OCI-LY1 (cell line): ENCODE measurements around the gene SERPINI1.
A peak's percentile ranks its signal among the peaks of the same experiment; 100 is the strongest.

Experiments
- H2AFZ ChIP-seq: fragments of 200-600 bp; sonication (generic), shearing (Covaris generic); 2 replicates; pipeline ENCODE4 v1.6.0; 2014; ENCODE audit warnings: antibody characterized with exemption, mild to moderate bottlenecking, low read length
- H3F3A ChIP-seq: fragments of 200-600 bp; sonication (generic), shearing (Covaris generic); 2 replicates; pipeline ENCODE4 v1.6.0; 2014; ENCODE audit warnings: mild to moderate bottlenecking, antibody characterized with exemption, low read length, moderate library complexity; ENCODE audit not compliant: insufficient read depth
- H3K27ac ChIP-seq: fragments of 200-600 bp; sonication (generic); 2 replicates; pipeline ENCODE4 v1.5.1; 2014; ENCODE audit warnings: low read length, mixed run types, mild to moderate bottlenecking, low read depth; ENCODE audit not compliant: poor library complexity, severe bottlenecking
- H3K27me3 ChIP-seq: fragments of 200-600 bp; sonication (generic); 2 replicates; pipeline ENCODE4 v1.6.0; 2014; ENCODE audit warnings: antibody characterized with exemption, mild to moderate bottlenecking, low read length, moderate library complexity; ENCODE audit not compliant: insufficient read depth
- H3K36me3 ChIP-seq: fragments of 200-600 bp; sonication (generic); 2 replicates; pipeline ENCODE4 v1.6.1; 2014; ENCODE audit warnings: mild to moderate bottlenecking, antibody characterized with exemption, low read length, moderate library complexity, mixed read lengths; ENCODE audit not compliant: insufficient read depth
- H3K4me1 ChIP-seq: fragments of 200-600 bp; sonication (generic); 2 replicates; pipeline ENCODE4 v1.5.1; 2014; ENCODE audit warnings: mild to moderate bottlenecking, low read length, moderate library complexity; ENCODE audit not compliant: insufficient read depth, severe bottlenecking
- H3K4me2 ChIP-seq: fragments of 200-600 bp; sonication (generic), shearing (Covaris generic); 2 replicates; pipeline ENCODE4 v1.6.1; 2014; ENCODE audit warnings: low read length
- H3K4me3 ChIP-seq: fragments of 200-600 bp; sonication (generic); 2 replicates; pipeline ENCODE4 v1.5.1; 2014; ENCODE audit warnings: low read length, low read depth, mild to moderate bottlenecking, mixed read lengths; ENCODE audit not compliant: poor library complexity, severe bottlenecking
- H3K79me2 ChIP-seq: fragments of 200-600 bp; shearing (Covaris generic); 2 replicates; pipeline ENCODE4 v1.6.1; 2016; ENCODE audit warnings: mixed run types, low read length, mixed read lengths; ENCODE audit not compliant: insufficient read depth
- H3K9ac ChIP-seq: fragments of 200-600 bp; sonication (generic), shearing (Covaris generic); 2 replicates; pipeline ENCODE4 v1.6.1; 2014; ENCODE audit warnings: mild to moderate bottlenecking, low read length, mixed read lengths
- H3K9me2 ChIP-seq: fragments of 200-600 bp; sonication (generic), shearing (Covaris generic); 2 replicates; pipeline ENCODE4 v1.6.1; 2014; ENCODE audit warnings: low read depth, mild to moderate bottlenecking, low read length, mixed read lengths
- H3K9me3 ChIP-seq: fragments of 200-600 bp; shearing (Covaris generic); 2 replicates; pipeline ENCODE4 v1.6.1; 2014; ENCODE audit warnings: low read length, mixed read lengths
- H4K20me1 ChIP-seq: fragments of 200-600 bp; sonication (generic), shearing (Covaris generic); 2 replicates; pipeline ENCODE4 v1.6.0; 2016; ENCODE audit warnings: mild to moderate bottlenecking, low read length; ENCODE audit not compliant: insufficient read depth
- EZH2 ChIP-seq: fragments of 200-600 bp; sonication (generic), shearing (Covaris generic); IDR thresholded peaks from 2 replicates; pipeline ENCODE4 v1.8.0; 2017; ENCODE audit warnings: borderline replicate concordance, mixed run types, mild to moderate bottlenecking, antibody characterized with exemption, low read length, moderate library complexity, mixed read lengths
- TF ChIP-seq, protein P1 (sequence below): fragments of 200-600 bp; sonication (generic), shearing (Covaris generic); IDR thresholded peaks from 2 replicates; pipeline ENCODE4 v1.5.1; 2017; ENCODE audit warnings: mild to moderate bottlenecking, antibody characterized with exemption, low read length, moderate library complexity, mixed read lengths

Gene SERPINI1, protein sequence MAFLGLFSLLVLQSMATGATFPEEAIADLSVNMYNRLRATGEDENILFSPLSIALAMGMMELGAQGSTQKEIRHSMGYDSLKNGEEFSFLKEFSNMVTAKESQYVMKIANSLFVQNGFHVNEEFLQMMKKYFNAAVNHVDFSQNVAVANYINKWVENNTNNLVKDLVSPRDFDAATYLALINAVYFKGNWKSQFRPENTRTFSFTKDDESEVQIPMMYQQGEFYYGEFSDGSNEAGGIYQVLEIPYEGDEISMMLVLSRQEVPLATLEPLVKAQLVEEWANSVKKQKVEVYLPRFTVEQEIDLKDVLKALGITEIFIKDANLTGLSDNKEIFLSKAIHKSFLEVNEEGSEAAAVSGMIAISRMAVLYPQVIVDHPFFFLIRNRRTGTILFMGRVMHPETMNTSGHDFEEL

DNA sequence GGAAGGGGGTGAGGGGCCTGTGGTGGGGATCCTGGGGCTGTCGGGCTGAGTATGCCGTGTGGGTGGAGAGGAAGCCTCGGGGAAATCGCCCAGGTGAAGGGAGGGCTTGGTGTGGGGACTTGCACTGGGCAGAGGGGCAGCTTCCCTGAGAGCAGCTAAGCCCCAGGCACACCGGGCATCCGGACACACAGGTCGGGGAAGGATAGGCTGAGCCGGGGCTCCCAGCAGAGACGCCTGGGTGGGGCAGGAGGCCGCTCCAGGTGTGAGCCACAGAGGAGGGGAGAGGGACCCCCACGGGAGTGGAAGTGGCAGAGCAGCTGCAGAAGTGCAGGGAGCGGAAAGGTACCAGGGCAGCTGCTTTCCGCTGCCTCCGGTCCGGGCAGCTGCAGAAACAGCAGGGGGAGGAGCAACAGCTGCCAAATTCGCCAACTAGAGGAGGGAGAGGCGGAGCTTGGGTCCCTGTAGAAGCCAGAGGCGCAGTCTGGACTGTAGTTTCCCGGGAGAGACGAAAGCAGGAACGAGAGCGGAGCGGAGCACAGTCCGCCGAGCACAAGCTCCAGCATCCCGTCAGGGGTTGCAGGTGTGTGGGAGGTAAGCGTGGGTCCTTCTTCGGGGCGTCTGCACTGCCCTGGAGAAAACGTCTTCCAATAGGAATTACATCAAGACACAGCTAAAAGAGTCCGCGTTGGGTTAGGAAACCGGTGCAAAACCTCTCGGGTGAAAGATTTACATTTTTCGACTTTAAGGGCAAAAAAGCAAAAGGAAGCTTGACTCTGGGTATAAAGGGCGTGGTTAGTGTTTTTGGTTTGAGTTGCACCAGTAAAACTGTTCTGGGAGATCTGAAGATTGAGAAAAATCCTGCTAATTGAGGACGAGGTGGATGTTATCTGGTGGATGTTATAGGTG, at the start of gene SERPINI1:
Gene SERPINI1 (plus strand): TSS at position 489 of the 906 bp plus-strand sequence. CDS start 53,408 bp downstream, outside the sequence.
- Histone ChIP-seq H3K27me3 (no peaks in the 10 kb centered on the region), H3K4me3 (peak within 1 kb of the TSS; percentile 88), H3K9ac (peak within 1 kb of the TSS; percentile 80), H3K4me2 (peak within 1 kb of the TSS; percentile 94), H3F3A (peaks cover 6% of the 10 kb centered on the region; the same call in 1 of the 2 replicates), H3K9me3 (no peaks in the 10 kb centered on the region), H3K79me2 (peaks cover 80% of the 10 kb centered on the region), H3K4me1 (peaks cover 72% of the 10 kb centered on the region), H3K9me2 (no peaks in the 10 kb centered on the region), H2AFZ (peak within 1 kb of the TSS; percentile 45; the same call in 1 of the 2 replicates), H3K27ac (peak within 1 kb of the TSS; percentile 91), H4K20me1 (0 out of 2 replicates have a peak, but pooled peaks cover 3% of the 10 kb centered on the region), H3K36me3 (peaks cover 17% of the 10 kb centered on the region; the same call in 1 of the 2 replicates)
- TF ChIP-seq, protein P1, sequence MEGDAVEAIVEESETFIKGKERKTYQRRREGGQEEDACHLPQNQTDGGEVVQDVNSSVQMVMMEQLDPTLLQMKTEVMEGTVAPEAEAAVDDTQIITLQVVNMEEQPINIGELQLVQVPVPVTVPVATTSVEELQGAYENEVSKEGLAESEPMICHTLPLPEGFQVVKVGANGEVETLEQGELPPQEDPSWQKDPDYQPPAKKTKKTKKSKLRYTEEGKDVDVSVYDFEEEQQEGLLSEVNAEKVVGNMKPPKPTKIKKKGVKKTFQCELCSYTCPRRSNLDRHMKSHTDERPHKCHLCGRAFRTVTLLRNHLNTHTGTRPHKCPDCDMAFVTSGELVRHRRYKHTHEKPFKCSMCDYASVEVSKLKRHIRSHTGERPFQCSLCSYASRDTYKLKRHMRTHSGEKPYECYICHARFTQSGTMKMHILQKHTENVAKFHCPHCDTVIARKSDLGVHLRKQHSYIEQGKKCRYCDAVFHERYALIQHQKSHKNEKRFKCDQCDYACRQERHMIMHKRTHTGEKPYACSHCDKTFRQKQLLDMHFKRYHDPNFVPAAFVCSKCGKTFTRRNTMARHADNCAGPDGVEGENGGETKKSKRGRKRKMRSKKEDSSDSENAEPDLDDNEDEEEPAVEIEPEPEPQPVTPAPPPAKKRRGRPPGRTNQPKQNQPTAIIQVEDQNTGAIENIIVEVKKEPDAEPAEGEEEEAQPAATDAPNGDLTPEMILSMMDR, result no peak
- no peak for TF ChIP-seq EZH2

DNA sequence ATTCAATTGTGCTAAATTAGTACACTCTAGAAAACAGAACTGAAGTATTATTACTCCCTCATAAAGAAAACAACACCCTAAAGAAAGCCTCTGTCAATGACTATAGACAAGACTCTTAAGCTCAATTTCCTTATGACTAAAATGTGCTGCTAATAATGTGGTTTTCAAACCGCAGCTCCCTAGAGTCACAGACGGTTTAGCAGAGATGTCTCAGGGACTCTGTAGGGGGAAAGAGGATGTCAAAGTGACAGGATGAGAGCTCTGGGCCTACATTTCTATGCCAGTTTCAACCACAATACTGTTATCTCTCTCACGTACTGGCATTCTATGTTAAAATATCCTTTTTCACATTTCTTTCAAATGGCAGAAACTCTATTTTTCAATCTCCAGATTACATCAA, 44.2 kb upstream of the SERPINI1 start:
- Histone ChIP-seq H3K27ac (peak overlapping the region; percentile 24), H4K20me1 (no peaks in the 10 kb centered on the region), H3K4me3 (no peak overlapping the region), H3K4me1 (peaks cover 20% of the 10 kb centered on the region), H3K9ac (no peak overlapping the region), H3K9me2 (no peaks in the 10 kb centered on the region), H3K4me2 (no peak overlapping the region), H3K79me2 (no peaks in the 10 kb centered on the region), H3K27me3 (no peaks in the 10 kb centered on the region), H3F3A (no peaks in the 10 kb centered on the region), H2AFZ (no peak overlapping the region), H3K9me3 (no peaks in the 10 kb centered on the region), H3K36me3 (peaks cover 89% of the 10 kb centered on the region)
- no peak for TF ChIP-seq EZH2

DNA sequence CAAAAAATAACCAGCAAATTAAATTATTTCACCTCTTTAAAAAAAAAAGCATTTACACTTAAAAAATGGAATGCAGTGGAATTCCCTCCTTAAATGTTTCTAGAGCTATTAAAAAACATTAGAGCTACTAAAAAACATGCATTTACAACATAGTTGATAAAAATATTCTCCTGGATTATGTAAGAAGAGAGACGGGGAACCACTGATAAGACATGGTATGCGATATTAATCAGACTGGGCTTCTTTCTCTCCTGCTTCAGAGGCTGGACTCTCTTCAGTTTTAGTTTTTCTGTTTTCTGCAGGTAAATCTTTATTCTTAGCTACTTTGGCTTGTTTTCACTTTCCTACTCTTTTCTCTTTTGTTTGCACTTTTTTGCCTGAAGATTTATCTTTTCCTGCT, 41.4 kb upstream of the SERPINI1 start:
- Histone ChIP-seq H3K27me3 (no peaks in the 10 kb centered on the region), H3F3A (no peaks in the 10 kb centered on the region), H3K4me1 (peaks cover 20% of the 10 kb centered on the region), H3K9ac (no peak overlapping the region), H3K36me3 (peaks cover 90% of the 10 kb centered on the region), H3K79me2 (no peaks in the 10 kb centered on the region), H3K27ac (no peak overlapping the region), H3K4me3 (no peak overlapping the region), H3K9me2 (no peaks in the 10 kb centered on the region), H4K20me1 (no peaks in the 10 kb centered on the region), H3K4me2 (no peak overlapping the region), H3K9me3 (no peaks in the 10 kb centered on the region), H2AFZ (no peak overlapping the region)
- TF ChIP-seq, protein P1, result no peak
- TF ChIP-seq EZH2, result no peak
